SK-N-SH treated with all-trans-retinoic acid at 6 μM for 48 hours (cell line): ENCODE results near the gene MARCHF6.

ENCODE experiments used
- PPARA ChIP-seq: fragments of 250-450 bp; sonication (Bioruptor Pico); IDR thresholded peaks from 2 replicates; pipeline ENCODE4 v1.5.0; 2020; ENCODE audit warnings: mild to moderate bottlenecking, borderline replicate concordance
- TCF4 ChIP-seq: fragments of 250-450 bp; sonication (Bioruptor Pico); IDR thresholded peaks from 2 replicates; pipeline ENCODE4 v1.8.0; 2021; ENCODE audit warnings: mild to moderate bottlenecking, moderate library complexity, borderline replicate concordance
- ZNF70 ChIP-seq: fragments of 450-650 bp; formaldehyde crosslinking; IDR thresholded peaks from 2 replicates; pipeline ENCODE4 v1.5.0; 2020; ENCODE audit warnings: mild to moderate bottlenecking, moderate library complexity
- TF ChIP-seq, protein P1 (sequence below): fragments of 250-450 bp; sonication (Bioruptor Pico); IDR thresholded peaks from 2 replicates; pipeline ENCODE4 v1.5.1; 2020; ENCODE audit warnings: low read depth, mild to moderate bottlenecking, moderate library complexity

DNA sequence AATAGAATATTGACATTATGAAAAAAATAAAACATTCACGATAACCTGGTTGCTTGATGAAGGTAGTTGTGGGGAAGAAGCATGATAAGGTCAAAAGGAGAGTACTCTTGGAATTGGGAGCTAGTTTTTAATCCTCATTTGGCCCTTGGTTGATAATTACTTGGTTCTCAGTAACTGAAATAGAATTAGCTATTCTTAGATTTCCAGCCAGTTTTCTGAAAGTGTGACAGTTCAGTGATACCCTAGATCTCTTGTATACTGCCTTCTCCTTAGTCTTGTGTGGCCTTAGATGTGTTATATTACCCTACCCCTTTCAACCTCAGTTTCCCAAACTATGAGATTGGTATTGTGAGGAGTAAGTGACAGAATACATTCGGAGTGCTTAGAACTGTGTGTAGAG lies 17.4 kb downstream of the MARCHF6 start:
- TF ChIP-seq ZNF70 (CRISPR knock-in tag) = no peak
- TF ChIP-seq, protein P1, sequence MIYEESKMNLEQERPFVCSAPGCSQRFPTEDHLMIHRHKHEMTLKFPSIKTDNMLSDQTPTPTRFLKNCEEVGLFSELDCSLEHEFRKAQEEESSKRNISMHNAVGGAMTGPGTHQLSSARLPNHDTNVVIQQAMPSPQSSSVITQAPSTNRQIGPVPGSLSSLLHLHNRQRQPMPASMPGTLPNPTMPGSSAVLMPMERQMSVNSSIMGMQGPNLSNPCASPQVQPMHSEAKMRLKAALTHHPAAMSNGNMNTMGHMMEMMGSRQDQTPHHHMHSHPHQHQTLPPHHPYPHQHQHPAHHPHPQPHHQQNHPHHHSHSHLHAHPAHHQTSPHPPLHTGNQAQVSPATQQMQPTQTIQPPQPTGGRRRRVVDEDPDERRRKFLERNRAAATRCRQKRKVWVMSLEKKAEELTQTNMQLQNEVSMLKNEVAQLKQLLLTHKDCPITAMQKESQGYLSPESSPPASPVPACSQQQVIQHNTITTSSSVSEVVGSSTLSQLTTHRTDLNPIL (CRISPR knock-in tag) = no peak
- TF ChIP-seq PPARA (CRISPR knock-in tag) = no peak
- TF ChIP-seq TCF4 (CRISPR knock-in tag) = no peak
